ENCODE measurements around the gene CWC15. TPM values are rescaled to one million over a fixed set of nuclear protein-coding genes. Genes with fewer than 3 reads are reported as not detected.

The CWC15 gene
- total RNA-seq, 1 experiment from 2014 or later: 58.9 TPM

DNA sequence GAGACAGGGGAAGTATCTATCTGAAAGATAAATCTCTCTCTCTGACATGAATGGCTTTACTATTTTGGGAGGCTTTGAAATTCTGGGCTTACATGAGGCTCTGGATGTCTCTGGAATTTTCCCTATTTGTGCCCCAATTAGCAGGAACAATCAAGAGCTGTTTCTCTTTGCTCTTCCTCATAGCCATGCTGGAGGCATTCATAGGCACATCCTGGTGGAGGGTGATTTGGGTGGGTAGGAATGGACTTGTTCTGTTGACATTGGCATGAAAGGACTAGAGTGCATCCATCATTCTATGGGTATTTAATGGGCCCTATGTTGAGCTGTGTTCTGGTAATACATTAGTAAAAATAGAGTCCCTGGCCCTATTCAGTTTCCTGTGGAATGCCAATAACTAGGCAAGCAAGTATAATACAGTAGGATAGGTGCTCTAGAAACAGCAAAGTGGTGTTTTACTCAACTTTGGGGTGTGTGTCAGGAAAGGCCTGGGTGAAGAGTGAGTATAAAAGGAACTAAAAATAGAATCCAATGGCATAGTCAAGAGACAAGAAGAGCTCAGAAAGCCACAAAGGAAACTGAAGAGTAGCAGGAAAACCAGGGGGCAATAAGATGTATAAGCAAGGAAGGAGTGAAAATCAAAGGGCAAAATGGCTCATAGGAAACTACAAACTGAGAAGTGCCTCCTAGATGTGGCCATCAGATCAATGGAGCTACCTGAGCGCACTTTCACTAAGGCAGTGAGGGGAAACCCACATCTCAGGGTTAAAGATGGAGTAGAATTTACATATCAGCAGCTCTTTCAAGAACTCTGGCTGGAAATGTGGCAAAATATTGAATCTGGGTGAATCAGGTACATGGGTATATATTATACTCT lies 45.0 kb downstream of the CWC15 start:
- no peaks in the 10 kb centered on the region for H3K9me3 ChIP-seq (ENCODE audit: control insufficient read depth, insufficient read depth, low read depth, low read length)
- H3K36me3 ChIP-seq (ENCODE audit: control insufficient read depth, insufficient read depth, low read length): no peaks in the 10 kb centered on the region
- no peak overlapping the region for H3K4me3 ChIP-seq (ENCODE audit: low read depth in 2 of 2, low read length in 2 of 2)
- intact Hi-C loops (cut with micrococcal nuclease; ENCODE audit: unreplicated experiment): no loop called here
- in situ Hi-C loops (cut with HindIII; ENCODE audit: low pct_unique_long_range_greater_than_20kb, low sequenced_read_pairs): no loop called here
- CTCF ChIA-PET: no interaction called here
- H3K27ac ChIP-seq (ENCODE audit: low read length): no peak overlapping the region
- POLR2A ChIA-PET: no interaction called here
- no peaks in the 10 kb centered on the region for H3K27me3 ChIP-seq (ENCODE audit: control insufficient read depth, insufficient read depth, low read length)
- DNase-seq (ENCODE audit: low read depth, low spot score) (no peak), ATAC-seq (no peak)
- no TSS peak for BruUV-seq (replicated peaks)
- no peaks in the 10 kb centered on the region for H3K4me1 ChIP-seq (ENCODE audit: control insufficient read depth, insufficient read depth, low read length)
- TF ChIP-seq SIN3A (IDR thresholded peaks at IDR 0.05; ENCODE audit: borderline replicate concordance, insufficient read depth, low read depth, low read length) (no peak), TCF7L2 (IDR thresholded peaks at IDR 0.05; ENCODE audit: low read depth, low read length) (no peak), POLR2AphosphoS5 (IDR thresholded peaks at IDR 0.05; ENCODE audit: low read depth, low read length) (no peak)
- TF ChIP-seq, protein P1, sequence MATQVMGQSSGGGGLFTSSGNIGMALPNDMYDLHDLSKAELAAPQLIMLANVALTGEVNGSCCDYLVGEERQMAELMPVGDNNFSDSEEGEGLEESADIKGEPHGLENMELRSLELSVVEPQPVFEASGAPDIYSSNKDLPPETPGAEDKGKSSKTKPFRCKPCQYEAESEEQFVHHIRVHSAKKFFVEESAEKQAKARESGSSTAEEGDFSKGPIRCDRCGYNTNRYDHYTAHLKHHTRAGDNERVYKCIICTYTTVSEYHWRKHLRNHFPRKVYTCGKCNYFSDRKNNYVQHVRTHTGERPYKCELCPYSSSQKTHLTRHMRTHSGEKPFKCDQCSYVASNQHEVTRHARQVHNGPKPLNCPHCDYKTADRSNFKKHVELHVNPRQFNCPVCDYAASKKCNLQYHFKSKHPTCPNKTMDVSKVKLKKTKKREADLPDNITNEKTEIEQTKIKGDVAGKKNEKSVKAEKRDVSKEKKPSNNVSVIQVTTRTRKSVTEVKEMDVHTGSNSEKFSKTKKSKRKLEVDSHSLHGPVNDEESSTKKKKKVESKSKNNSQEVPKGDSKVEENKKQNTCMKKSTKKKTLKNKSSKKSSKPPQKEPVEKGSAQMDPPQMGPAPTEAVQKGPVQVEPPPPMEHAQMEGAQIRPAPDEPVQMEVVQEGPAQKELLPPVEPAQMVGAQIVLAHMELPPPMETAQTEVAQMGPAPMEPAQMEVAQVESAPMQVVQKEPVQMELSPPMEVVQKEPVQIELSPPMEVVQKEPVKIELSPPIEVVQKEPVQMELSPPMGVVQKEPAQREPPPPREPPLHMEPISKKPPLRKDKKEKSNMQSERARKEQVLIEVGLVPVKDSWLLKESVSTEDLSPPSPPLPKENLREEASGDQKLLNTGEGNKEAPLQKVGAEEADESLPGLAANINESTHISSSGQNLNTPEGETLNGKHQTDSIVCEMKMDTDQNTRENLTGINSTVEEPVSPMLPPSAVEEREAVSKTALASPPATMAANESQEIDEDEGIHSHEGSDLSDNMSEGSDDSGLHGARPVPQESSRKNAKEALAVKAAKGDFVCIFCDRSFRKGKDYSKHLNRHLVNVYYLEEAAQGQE (IDR thresholded peaks at IDR 0.05; ENCODE audit: insufficient read depth in 1 of 2, low read depth in 2 of 2, low read length in 1 of 2): no peak
- TF ChIP-seq, protein P2, sequence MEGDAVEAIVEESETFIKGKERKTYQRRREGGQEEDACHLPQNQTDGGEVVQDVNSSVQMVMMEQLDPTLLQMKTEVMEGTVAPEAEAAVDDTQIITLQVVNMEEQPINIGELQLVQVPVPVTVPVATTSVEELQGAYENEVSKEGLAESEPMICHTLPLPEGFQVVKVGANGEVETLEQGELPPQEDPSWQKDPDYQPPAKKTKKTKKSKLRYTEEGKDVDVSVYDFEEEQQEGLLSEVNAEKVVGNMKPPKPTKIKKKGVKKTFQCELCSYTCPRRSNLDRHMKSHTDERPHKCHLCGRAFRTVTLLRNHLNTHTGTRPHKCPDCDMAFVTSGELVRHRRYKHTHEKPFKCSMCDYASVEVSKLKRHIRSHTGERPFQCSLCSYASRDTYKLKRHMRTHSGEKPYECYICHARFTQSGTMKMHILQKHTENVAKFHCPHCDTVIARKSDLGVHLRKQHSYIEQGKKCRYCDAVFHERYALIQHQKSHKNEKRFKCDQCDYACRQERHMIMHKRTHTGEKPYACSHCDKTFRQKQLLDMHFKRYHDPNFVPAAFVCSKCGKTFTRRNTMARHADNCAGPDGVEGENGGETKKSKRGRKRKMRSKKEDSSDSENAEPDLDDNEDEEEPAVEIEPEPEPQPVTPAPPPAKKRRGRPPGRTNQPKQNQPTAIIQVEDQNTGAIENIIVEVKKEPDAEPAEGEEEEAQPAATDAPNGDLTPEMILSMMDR (IDR thresholded peaks at IDR 0.05): no peak

DNA sequence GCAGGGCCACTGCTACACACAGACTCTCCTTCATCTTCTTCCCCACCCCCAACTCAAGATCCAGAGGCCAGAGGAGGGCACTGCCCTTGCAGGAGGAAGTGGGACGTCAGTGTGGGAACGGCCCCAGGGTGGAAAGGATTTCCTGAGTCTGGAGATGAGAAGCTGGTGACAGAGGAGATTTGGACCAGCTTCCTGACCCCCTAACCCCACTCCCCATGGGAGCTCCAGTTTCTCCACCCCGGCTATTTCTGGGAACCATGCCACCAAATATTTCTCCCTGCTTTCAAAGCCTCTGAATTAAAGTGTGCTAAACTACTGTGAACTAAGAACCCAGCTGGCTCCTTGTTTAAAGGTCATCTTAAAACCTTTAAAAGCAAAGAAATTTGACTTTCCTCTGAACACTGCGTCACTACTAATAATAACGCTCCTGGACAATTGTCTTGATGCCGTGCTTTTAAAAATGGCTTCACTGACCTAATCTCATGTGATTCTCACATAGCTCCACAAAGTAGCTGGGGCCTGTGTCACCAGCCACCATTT lies 46.6 kb downstream of the CWC15 start:
- in situ Hi-C loops (cut with HindIII; ENCODE audit: low pct_unique_long_range_greater_than_20kb, low sequenced_read_pairs) (no loop called here), intact Hi-C loops (cut with micrococcal nuclease; ENCODE audit: unreplicated experiment) (no loop called here)
- no peak overlapping the region for H3K4me3 ChIP-seq (ENCODE audit: low read depth in 2 of 2, low read length in 2 of 2)
- DNase-seq (ENCODE audit: low read depth, low spot score) (no peak), ATAC-seq (no peak)
- H3K27ac ChIP-seq (ENCODE audit: low read length): no peak overlapping the region
- TF ChIP-seq, protein P2 (IDR thresholded peaks at IDR 0.05): no peak
- no peak for TF ChIP-seq SIN3A (IDR thresholded peaks at IDR 0.05; ENCODE audit: borderline replicate concordance, insufficient read depth, low read depth, low read length)
- TF ChIP-seq POLR2AphosphoS5 (IDR thresholded peaks at IDR 0.05; ENCODE audit: low read depth, low read length): no peak
- TF ChIP-seq, protein P1 (IDR thresholded peaks at IDR 0.05; ENCODE audit: insufficient read depth in 1 of 2, low read depth in 2 of 2, low read length in 1 of 2): no peak
- TF ChIP-seq TCF7L2 (IDR thresholded peaks at IDR 0.05; ENCODE audit: low read depth, low read length): no peak
- H3K36me3 ChIP-seq (ENCODE audit: control insufficient read depth, insufficient read depth, low read length): no peaks in the 10 kb centered on the region
- CTCF ChIA-PET: no interaction called here
- H3K27me3 ChIP-seq (ENCODE audit: control insufficient read depth, insufficient read depth, low read length): peaks cover 2% of the 10 kb centered on the region; the same call in 1 of the 2 replicates
- H3K4me1 ChIP-seq (ENCODE audit: control insufficient read depth, insufficient read depth, low read length): no peaks in the 10 kb centered on the region
- BruUV-seq (replicated peaks): no TSS peak
- POLR2A ChIA-PET: no interaction called here
- H3K9me3 ChIP-seq (ENCODE audit: control insufficient read depth, insufficient read depth, low read depth, low read length): no peaks in the 10 kb centered on the region

All from Panc1 (cell line).